HUES48 (cell line): ENCODE results near the gene SEMA4D.

Experiments used
- H3K27ac ChIP-seq: one replicate; pipeline ENCODE4 v1.7.0; 2013; ENCODE audit warnings: low read depth, low read length, inconsistent platforms
- H3K27me3 ChIP-seq: 2 replicates; pipeline ENCODE4 v1.6.1; 2013; ENCODE audit warnings: mild to moderate bottlenecking, low read length; ENCODE audit not compliant: control insufficient read depth, insufficient read depth
- H3K36me3 ChIP-seq: 2 replicates; pipeline ENCODE4 v1.6.1; 2013; ENCODE audit warnings: low read length; ENCODE audit not compliant: control insufficient read depth, insufficient read depth
- H3K4me1 ChIP-seq: 2 replicates; pipeline ENCODE4 v1.6.1; 2013; ENCODE audit warnings: mild to moderate bottlenecking, low read length; ENCODE audit not compliant: control insufficient read depth, insufficient read depth
- H3K4me3 ChIP-seq: 2 replicates; pipeline ENCODE4 v1.5.1; 2013; ENCODE audit warnings: mild to moderate bottlenecking, low read depth, low read length
- H3K9ac ChIP-seq: 2 replicates; pipeline ENCODE4 v1.6.1; 2013; ENCODE audit warnings: mild to moderate bottlenecking, low read depth, low read length, moderate library complexity
- H3K9me3 ChIP-seq: 2 replicates; pipeline ENCODE4 v1.6.1; 2013; ENCODE audit warnings: low read length; ENCODE audit not compliant: control insufficient read depth, insufficient read depth

The SEMA4D gene

DNA sequence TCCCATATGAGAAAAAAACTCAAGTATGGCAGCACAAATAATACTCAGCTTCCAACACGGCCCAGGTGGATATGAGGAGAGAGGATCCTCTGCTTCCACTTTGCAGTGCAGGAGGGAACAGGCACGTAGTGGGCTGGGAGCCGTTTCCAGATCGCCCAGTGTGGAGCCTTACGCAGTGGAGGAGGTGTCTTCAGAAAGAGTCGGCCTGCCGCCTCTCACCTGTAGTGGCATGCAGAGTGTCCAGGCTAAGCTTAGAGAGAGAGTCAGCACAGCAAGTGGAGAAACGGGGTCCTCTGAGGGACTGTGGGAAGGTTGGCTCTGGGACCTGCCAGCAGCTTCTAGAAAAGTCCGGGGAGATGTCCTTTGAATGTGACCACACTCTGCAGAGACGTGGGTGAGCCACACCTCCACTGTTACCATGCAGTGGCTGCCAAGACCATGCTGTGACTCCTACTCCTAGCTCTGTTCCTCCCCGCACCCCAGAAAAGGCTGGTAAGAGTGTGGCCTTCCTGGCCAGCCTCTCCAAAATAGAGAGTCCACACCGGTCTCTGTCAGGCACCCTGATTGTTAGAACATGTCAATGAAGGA is 3.5 kb upstream of the SEMA4D start:
- H3K4me1 ChIP-seq: peaks cover 25% of the 10 kb centered on the region
- no peak overlapping the region for H3K9ac ChIP-seq
- H3K9me3 ChIP-seq: no peaks in the 10 kb centered on the region
- H3K27ac ChIP-seq: no peak overlapping the region
- H3K27me3 ChIP-seq: no peaks in the 10 kb centered on the region
- H3K36me3 ChIP-seq: no peaks in the 10 kb centered on the region
- no peak overlapping the region for H3K4me3 ChIP-seq

DNA sequence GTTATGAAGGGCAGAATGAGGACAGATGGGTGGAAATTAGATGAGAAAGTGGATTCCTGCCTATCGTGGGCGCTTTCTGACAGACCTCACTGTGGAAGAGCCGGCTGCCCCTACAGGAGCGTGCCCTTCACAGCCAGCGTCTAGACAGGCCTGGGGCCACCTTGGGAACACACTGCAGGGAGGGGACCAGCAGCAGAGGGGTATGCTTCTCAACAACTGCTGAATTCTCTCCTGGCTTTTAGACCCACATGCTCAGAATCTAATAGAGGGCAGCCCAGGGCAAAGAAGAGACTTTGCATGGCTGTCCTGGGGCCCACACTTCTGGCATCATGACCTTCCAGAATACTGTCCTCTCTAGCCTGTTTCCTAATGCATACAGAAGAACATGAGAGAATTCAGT is 2.1 kb upstream of the SEMA4D start:
- no peaks in the 10 kb centered on the region for H3K36me3 ChIP-seq
- H3K27ac ChIP-seq: no peak overlapping the region
- peaks cover 26% of the 10 kb centered on the region for H3K4me1 ChIP-seq
- H3K27me3 ChIP-seq: no peaks in the 10 kb centered on the region
- H3K4me3 ChIP-seq: no peak overlapping the region
- no peak overlapping the region for H3K9ac ChIP-seq
- no peaks in the 10 kb centered on the region for H3K9me3 ChIP-seq

DNA sequence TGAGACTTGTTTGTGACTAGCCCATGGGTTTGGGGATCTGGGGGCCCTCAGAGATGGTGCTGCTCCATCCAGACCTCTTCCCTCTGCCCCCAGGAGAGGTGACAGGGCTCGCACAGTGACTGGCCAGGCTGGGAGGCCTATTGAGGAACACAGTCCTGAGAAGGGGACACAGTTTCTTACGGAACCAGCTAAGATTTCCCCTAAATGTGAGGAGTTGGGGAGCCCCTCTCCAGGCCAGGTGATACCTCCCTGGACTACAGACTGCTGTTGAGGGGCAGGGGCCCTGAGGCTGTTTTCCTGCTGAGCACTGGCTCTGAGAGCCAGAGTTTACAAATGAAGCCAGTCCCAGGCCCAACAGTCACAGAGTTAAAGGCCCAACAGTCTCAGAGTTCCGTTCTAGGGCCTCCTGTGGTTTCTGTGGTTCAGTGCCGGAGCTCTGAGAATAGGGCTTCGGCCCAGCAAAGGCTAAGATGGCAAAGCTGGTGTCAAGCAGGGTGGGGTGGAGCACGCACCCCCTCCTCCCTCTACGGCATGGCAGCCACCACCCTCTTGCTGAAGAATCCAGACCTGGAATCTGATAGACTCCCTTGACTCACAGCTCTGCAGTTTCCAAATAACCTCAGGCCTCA is 1.1 kb upstream of the SEMA4D start:
- H3K9me3 ChIP-seq: no peaks in the 10 kb centered on the region
- no peaks in the 10 kb centered on the region for H3K36me3 ChIP-seq
- no peak overlapping the region for H3K27ac ChIP-seq
- peaks cover 37% of the 10 kb centered on the region for H3K4me1 ChIP-seq
- no peak overlapping the region for H3K4me3 ChIP-seq
- no peaks in the 10 kb centered on the region for H3K27me3 ChIP-seq
- H3K9ac ChIP-seq: no peak overlapping the region

DNA sequence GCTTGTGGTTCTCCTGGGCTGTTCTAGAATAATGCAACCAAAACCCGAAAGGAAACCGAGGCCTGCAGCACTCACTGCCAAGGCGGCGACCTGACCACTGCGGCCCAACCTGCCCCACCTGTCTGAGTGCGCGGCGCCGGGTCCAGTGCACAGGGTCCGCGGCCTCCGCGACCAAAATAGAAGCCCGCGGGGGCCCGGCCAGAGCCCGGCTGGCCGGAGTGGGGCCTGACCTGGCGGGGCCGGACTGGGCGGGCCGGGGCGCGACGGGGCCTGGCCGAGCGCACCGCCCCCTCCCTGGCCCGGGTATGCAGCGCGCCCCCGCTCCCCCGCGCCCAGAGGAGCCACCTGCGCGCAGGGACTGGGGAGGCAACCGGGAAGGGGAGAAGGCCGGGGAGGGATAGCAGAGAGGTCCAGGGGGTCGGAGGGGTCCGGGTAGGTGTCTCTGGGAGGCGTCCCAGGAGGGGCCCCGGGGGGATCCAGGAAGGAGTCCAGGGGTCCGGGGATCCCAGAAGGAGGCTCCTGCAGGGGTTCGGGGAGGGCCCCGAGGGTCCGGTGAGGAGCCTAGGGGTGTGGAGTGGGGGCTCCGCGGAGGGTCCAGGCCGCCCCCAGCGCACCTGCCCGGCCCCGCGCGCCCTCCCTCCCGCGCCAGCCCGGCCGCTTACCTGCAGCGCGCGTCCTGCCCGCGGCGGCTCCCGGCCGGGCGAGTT is 503 bp downstream of the SEMA4D start:
- no peaks in the 10 kb centered on the region for H3K27me3 ChIP-seq
- H3K27ac ChIP-seq: peak overlapping the region; percentile 42
- peak overlapping the region; percentile 74 for H3K4me3 ChIP-seq
- no peak overlapping the region for H3K9ac ChIP-seq
- no peaks in the 10 kb centered on the region for H3K36me3 ChIP-seq
- peaks cover 50% of the 10 kb centered on the region for H3K4me1 ChIP-seq
- H3K9me3 ChIP-seq: no peaks in the 10 kb centered on the region

DNA sequence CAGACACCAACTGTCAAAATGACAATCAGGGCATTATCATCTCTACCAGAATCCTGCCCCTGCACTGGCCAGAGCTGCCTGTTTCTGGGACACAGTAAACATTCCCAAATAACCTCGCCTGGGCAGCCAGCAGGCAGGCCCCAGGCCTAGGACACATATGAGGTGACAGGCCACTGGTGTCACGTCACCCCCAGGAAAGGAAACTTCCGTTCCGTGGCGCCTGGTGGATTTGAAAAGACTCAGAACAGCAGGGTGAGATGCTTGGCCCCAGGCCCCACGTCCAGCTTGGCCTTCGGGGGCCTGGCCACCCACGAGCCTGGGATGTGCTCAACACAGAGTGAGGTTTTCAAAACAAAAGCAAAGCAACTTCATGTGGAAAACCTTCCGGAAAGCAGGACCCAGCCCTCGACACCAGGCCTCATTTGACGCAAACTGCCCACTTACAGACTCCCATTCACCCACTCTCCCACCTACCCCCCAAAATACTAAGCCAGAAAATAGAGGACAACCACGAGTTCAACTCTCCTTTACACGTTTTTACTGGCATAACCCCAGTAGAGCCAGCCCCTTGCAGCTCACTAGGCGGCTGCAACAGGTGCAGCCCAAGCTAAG is 1.2 kb downstream of the SEMA4D start:
- Histone ChIP-seq H3K27ac (peak overlapping the region; percentile 42), H3K4me1 (peaks cover 50% of the 10 kb centered on the region), H3K27me3 (no peaks in the 10 kb centered on the region), H3K9ac (no peak overlapping the region), H3K9me3 (no peaks in the 10 kb centered on the region), H3K36me3 (no peaks in the 10 kb centered on the region), H3K4me3 (peak overlapping the region; percentile 74)

DNA sequence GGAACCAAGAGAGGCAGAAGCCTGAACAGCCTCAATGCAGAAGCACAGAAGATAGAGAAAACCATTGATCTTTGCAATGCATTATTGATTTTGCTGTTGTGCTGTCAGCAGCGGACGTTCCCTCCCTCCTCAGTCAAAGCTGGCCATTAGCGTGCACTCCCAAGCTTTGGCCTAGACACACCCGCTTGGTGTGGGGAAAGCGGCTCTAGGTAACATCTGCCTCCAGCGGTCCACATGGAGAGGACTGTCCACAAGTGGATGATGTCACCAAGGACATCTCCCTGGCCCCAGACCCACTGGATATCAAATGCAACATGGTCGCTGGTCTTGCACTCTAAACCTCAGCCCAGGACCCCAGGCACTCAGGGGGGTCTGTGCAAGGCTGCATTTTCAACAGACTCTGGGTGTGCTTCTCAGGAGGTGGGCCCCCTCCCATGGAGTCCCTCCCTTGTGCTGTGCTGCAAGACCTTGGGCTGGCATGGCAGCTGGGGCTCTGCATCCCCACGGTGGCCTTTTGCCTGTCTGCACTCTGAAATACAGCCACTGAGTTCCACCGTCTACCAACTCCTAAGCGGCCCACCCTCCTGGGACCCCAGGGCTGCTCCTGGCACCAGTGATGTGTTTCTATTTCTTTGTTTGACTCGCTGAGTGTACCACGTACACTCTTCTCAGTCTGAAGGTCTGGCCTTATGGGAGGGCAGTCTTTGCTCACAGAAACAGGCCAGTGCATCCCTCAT is 1.9 kb downstream of the SEMA4D start:
- Histone ChIP-seq H3K27me3 (no peaks in the 10 kb centered on the region), H3K4me1 (peaks cover 50% of the 10 kb centered on the region), H3K36me3 (no peaks in the 10 kb centered on the region), H3K4me3 (peak overlapping the region; percentile 74; the same call in 1 of the 2 replicates), H3K9ac (no peak overlapping the region), H3K9me3 (no peaks in the 10 kb centered on the region), H3K27ac (no peak overlapping the region)

DNA sequence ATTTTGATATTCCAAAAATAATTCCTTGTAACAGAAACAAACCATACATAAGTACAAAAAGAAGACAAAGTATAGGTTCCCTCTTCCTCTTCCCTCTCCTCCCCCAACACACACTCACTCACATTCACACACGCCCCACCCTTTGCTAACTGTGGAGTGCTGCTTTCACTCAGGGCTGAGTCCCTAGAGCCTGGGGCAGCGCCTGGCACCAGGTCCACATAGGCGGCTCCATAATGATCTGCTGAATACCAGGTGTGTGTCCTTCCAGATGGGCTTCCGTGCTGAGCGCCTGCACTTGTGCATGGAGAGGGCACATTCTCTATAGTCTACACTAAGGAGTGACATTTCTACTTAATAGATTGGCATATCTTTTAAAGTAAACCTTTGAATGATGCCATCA is 3.7 kb downstream of the SEMA4D start:
- H3K4me1 ChIP-seq: peaks cover 68% of the 10 kb centered on the region

DNA sequence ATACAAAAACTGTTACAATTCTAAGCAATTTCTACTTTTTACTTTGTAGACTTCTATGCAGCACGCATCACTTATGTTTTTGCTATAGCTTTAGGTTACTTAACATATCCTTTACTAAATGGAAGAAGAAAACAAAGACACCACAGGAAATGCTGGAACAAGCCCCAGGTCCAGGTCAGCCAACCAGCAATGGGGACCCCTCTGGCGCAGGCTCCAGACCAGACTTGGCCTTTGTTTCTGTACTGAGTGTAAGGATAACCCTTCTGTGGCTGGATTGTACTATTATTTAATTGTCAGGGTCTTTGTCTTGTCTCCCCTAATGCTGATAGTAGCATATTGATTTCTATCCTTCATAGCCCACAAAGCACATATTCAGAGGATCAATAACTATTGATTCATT is 4.2 kb downstream of the SEMA4D start:
- Histone ChIP-seq H3K9me3 (no peaks in the 10 kb centered on the region), H3K27ac (peak overlapping the region; percentile 50), H3K36me3 (no peaks in the 10 kb centered on the region), H3K9ac (no peak overlapping the region), H3K4me1 (peaks cover 71% of the 10 kb centered on the region), H3K27me3 (no peaks in the 10 kb centered on the region), H3K4me3 (no peak overlapping the region)

More for the DNA sequence above, 3.7 kb downstream of the SEMA4D start:
- Histone ChIP-seq H3K27me3 (no peaks in the 10 kb centered on the region), H3K9me3 (no peaks in the 10 kb centered on the region), H3K9ac (no peak overlapping the region), H3K27ac (no peak overlapping the region), H3K4me3 (no peak overlapping the region), H3K36me3 (no peaks in the 10 kb centered on the region)

DNA sequence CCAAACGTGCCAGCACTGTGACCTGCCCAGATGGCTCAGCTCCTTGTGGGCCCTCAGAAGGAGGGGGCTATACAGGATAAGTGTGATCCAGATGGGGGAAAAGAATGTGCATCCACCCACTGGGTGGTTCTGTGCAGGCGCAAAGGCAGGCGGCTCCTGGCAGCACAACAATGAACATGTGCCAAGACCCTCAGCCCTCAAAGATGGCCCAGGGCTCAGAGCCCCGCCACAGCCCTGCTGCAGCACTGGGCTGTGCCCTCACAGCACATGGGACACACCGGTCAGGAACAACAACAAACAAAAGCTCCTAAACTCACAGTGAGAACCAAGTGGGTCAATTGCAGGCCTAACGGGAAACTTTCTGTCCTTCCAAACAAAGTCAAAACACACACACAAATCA is 4.7 kb downstream of the SEMA4D start:
- Histone ChIP-seq H3K4me1 (peaks cover 67% of the 10 kb centered on the region), H3K9me3 (no peaks in the 10 kb centered on the region), H3K27ac (peak overlapping the region; percentile 50), H3K4me3 (no peak overlapping the region), H3K36me3 (no peaks in the 10 kb centered on the region), H3K27me3 (no peaks in the 10 kb centered on the region), H3K9ac (no peak overlapping the region)

DNA sequence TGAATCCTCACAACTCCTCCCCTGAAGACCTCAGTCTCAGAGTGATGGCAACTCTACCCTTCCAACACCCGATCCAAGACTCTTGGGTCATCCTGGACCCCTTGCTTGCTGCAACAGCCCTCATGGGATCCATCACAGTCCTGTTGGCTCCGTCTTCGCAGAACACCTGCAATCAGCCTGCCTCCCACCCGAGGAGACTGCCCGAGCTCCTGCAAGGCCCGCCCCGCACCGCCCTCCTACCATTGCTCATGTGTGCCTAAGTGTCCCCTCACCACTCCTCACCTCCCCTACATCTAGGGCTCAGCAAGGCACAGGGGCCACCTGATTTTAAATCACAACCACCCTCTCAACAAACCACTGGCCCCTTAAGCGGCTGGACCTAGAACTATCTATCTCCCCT is 5.3 kb downstream of the SEMA4D start:
- Histone ChIP-seq H3K27me3 (no peaks in the 10 kb centered on the region), H3K36me3 (no peaks in the 10 kb centered on the region), H3K4me1 (peaks cover 69% of the 10 kb centered on the region), H3K4me3 (no peak overlapping the region), H3K27ac (peak overlapping the region; percentile 50), H3K9me3 (no peaks in the 10 kb centered on the region), H3K9ac (no peak overlapping the region)
